Epithelial cell of proximal tubule (primary cell): ENCODE measurements around the gene AMBRA1. TPM values are rescaled to one million over a fixed set of nuclear protein-coding genes. Genes with fewer than 3 reads are reported as not detected.

Source experiments
- DNase-seq: peaks from one replicate; pipeline ENCODE4 v3.0.0-alpha.2; 2011; ENCODE audit warnings: low read depth
- H3K4me3 ChIP-seq: 2 replicates; pipeline ENCODE4 v1.5.1; 2011; ENCODE audit warnings: low read depth, mild to moderate bottlenecking, low read length
- CTCF ChIP-seq: conservative IDR thresholded peaks from 2 replicates; pipeline ENCODE4 v1.5.1; 2012; ENCODE audit warnings: low read depth, mild to moderate bottlenecking, low read length
- total RNA-seq: library from RNA; depleted of rRNA; stranded (reverse); fragments of >200 nt; gene quantifications from 2 replicates; pipeline ENCODE4 v1.2.3, GENCODE V29; 2015

The AMBRA1 gene
- total RNA-seq, 1 donor from 2014 or later, result 21.0 TPM

- no peak overlapping the region for H3K4me3 ChIP-seq
- no peak for DNase-seq
- no peak for TF ChIP-seq CTCF
Observed at GRCh38 chr11:46475926-46476545, 117.8 kb downstream of the AMBRA1 start.

GRCh38 chr11:46475051-46475925 lies 118.5 kb downstream of the AMBRA1 start:
- TF ChIP-seq CTCF, result no peak
- no peak overlapping the region for H3K4me3 ChIP-seq
- DNase-seq, result no peak

- no peak for TF ChIP-seq CTCF
- no peak for DNase-seq
- H3K4me3 ChIP-seq, result no peak overlapping the region
Observed at GRCh38 chr11:46472662-46472994, 121.2 kb downstream of the AMBRA1 start.

- no peak overlapping the region for H3K4me3 ChIP-seq
- no peak for DNase-seq
- no peak for TF ChIP-seq CTCF
Observed at GRCh38 chr11:46471943-46472661, 121.7 kb downstream of the AMBRA1 start.

GRCh38 chr11:46469926-46470325 lies 123.9 kb downstream of the AMBRA1 start:
- no peak overlapping the region for H3K4me3 ChIP-seq
- DNase-seq, result no peak
- no peak for TF ChIP-seq CTCF

GRCh38 chr11:46465683-46466082 lies 128.1 kb downstream of the AMBRA1 start:
- DNase-seq, result no peak
- no peak for TF ChIP-seq CTCF
- H3K4me3 ChIP-seq, result no peak overlapping the region
